Tibial nerve (tissue), 4 donors: ENCODE measurements around the gene HOXB8. TPM values are rescaled to one million over a fixed set of nuclear protein-coding genes. Genes with fewer than 3 reads are reported as not detected.
A peak's percentile ranks its signal among the peaks of the same experiment; 100 is the strongest.

ENCODE experiments used
- DNase-seq, 2 donors: peaks; one replicate each; pipeline ENCODE4 v3.0.0-alpha.2; 2019; ENCODE audit warnings: low spot score in 2 of 2
- H3K27ac ChIP-seq, 4 donors: fragments of 200-600 bp; sonication (generic) in 3 of 4; one replicate each; pipeline ENCODE4 v1.5.1; 2017 to 2019; ENCODE audit warnings: mild to moderate bottlenecking in 1 of 4
- H3K27me3 ChIP-seq, 2 donors: fragments of 200-600 bp; sonication (generic) in 1 of 2; one replicate each; pipeline versions ENCODE4 v1.5.1 to v1.6.0; 2017 to 2019
- H3K36me3 ChIP-seq, 3 donors: fragments of 200-600 bp; sonication (generic); one replicate each; pipeline ENCODE4 v1.5.1; 2018 to 2019
- H3K4me1 ChIP-seq, 4 donors: fragments of 200-600 bp; sonication (generic) in 3 of 4; one replicate each; pipeline ENCODE4 v1.5.1; 2017 to 2019
- H3K4me3 ChIP-seq, 4 donors: fragments of 200-600 bp; sonication (generic) in 3 of 4; one replicate each; pipeline ENCODE4 v1.5.1; 2017 to 2019; ENCODE audit warnings: mild to moderate bottlenecking in 1 of 4, moderate library complexity in 1 of 4
- H3K9me3 ChIP-seq, 4 donors: fragments of 200-600 bp; sonication (generic) in 3 of 4; one replicate each; pipeline ENCODE4 v1.5.1; 2017 to 2019
- CTCF ChIP-seq, 5 experiments: fragments of 200-600 bp in 3 of 5; fragments of 450-650 bp in 2 of 5; sonication (generic) in 3 of 5; IDR thresholded peaks; one replicate each; pipeline ENCODE4 v1.5.1; 2016 to 2019; ENCODE audit warnings: antibody characterized with exemption in 5 of 5, mild to moderate bottlenecking in 3 of 5, moderate library complexity in 2 of 5
- EP300 ChIP-seq, 2 donors: sonication (generic); formaldehyde crosslinking; IDR thresholded peaks; one replicate each; pipeline ENCODE4 v1.6.1; 2017; ENCODE audit warnings: antibody characterized with exemption in 2 of 2, mild to moderate bottlenecking in 1 of 2
- POLR2A ChIP-seq, 2 donors: fragments of 450-650 bp; IDR thresholded peaks; one replicate each; pipeline ENCODE4 v1.6.1; 2017; ENCODE audit warnings: antibody characterized with exemption in 2 of 2, mild to moderate bottlenecking in 2 of 2, moderate library complexity in 2 of 2
- WGBS, 2 donors: methylation state at CpG; one replicate each; pipeline ENCODE4 v1.1.5; 2018; 5-methylcytosine and 5-hydroxymethylcytosine counted together
- total RNA-seq, 4 donors: library from RNA; depleted of rRNA; stranded (reverse); fragments of >200 nt; gene quantifications; one replicate each; pipeline ENCODE4 v1.1.0, GENCODE V29; 2016

The HOXB8 gene
- total RNA-seq = under 1 TPM in 2 of 4 donors, not detected in 2; 0.66 to 0.90 TPM

GRCh38 chr17:48615047-48615962 is at the start of gene HOXB8:
HOXB8 (minus strand) TSS chr17:48615292; CDS start chr17:48614704, 588 bp downstream.
- no peaks in the 10 kb centered on the region for H3K36me3 ChIP-seq
- DNase-seq = no peak
- H3K27me3 ChIP-seq = peaks cover 5 to 98% of the 10 kb centered on the region in 2 donors
- H3K9me3 ChIP-seq = no peaks in the 10 kb centered on the region
- peak within 1 kb of the TSS in 3 of 4 donors; percentile 21 to 71 (median 57) for H3K4me3 ChIP-seq
- TF ChIP-seq EP300 (IDR thresholded peaks at IDR 0.05) = no peak
- TF ChIP-seq POLR2A (IDR thresholded peaks at IDR 0.05) = no peak
- no peak for TF ChIP-seq CTCF (IDR thresholded peaks at IDR 0.05)
- peak within 1 kb of the TSS in 2 of 4 donors; percentile 32 to 86 for H3K27ac ChIP-seq
- H3K4me1 ChIP-seq = peaks cover 0 to 69% (median 17%) of the 10 kb centered on the region in 4 donors
- WGBS, 2 donors = 18 to 20% methylated on average over 40 to 41 of the region's 41 CpGs

DNA sequence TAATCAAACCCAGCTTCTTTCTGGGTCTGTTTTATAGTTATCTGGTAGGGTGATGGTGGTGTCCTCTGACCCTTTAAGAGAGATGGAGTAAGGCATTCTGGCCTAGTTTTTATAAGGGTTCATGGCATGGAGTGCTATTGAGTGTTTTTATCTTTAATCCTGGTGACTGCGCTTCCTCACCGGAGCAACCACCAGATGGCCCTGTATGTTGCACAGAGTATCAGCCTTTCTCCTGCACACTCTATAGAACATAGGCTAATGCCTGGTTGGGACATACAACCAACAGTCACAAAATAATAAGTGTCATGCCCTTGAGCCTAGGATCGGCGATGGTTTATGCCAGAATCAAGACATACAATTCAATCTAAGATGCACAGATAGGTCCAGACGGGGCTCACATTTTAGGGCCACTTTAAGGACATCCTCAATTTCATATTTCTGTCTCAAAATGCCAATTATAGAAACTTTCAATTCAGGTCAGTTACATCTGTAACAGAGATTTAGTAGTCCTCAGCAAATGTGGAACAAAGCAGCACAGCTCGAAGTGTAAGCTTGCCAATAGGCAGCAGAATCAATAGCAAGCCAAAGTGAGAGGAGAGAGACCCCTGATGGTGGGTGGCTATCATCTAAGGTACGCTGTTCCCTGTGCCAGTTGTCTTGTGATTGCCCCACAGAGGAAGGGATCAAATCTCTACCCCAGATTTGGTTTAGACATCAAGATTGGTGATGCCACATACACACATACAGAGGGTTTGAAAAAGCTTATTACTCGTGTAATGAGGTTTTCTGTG is 48.2 kb upstream of the HOXB8 start:
- no peak for DNase-seq
- Histone ChIP-seq H3K27ac (no peak overlapping the region), H3K4me3 (no peak overlapping the region), H3K36me3 (no peaks in the 10 kb centered on the region), H3K9me3 (no peaks in the 10 kb centered on the region), H3K27me3 (peaks cover 0 to 46% of the 10 kb centered on the region in 2 donors), H3K4me1 (no peaks in the 10 kb centered on the region)
- 69 to 83% methylated on average over 8 of the region's 8 CpGs for WGBS, 2 donors
- TF ChIP-seq EP300 (IDR thresholded peaks at IDR 0.05) = no peak
- no peak for TF ChIP-seq CTCF (IDR thresholded peaks at IDR 0.05)
- TF ChIP-seq POLR2A (IDR thresholded peaks at IDR 0.05) = no peak

DNA sequence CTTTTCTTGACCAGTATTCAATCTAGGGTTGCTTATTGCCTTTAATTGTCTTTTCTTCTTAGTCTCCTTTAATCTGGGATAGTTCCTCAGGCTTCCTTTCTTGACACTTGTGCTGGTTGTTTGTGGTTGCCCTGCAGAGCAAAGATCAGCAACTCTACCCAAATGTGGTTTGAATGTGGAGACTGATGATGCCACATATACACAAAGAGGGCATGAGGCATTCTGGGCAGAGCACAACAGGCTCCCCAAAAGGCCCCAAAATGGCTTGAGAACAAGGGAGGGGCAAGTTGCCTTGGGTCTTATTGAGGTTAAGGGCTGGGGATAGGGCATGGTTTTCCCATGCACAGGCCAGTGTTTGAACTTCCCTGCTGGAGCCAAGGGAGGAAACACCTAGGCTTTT is 40.8 kb upstream of the HOXB8 start:
- no peak overlapping the region for H3K27ac ChIP-seq
- no peaks in the 10 kb centered on the region for H3K36me3 ChIP-seq
- DNase-seq = no peak
- H3K4me3 ChIP-seq = no peak overlapping the region
- H3K9me3 ChIP-seq = no peaks in the 10 kb centered on the region
- TF ChIP-seq EP300 (IDR thresholded peaks at IDR 0.05) (no peak), POLR2A (IDR thresholded peaks at IDR 0.05) (no peak), CTCF (IDR thresholded peaks at IDR 0.05) (no peak)
- H3K27me3 ChIP-seq = peaks cover 0 to 24% of the 10 kb centered on the region in 2 donors
- no peaks in the 10 kb centered on the region for H3K4me1 ChIP-seq

- Histone ChIP-seq H3K36me3 (no peaks in the 10 kb centered on the region), H3K27me3 (peaks cover 0 to 72% of the 10 kb centered on the region in 2 donors), H3K4me3 (no peak overlapping the region), H3K9me3 (no peaks in the 10 kb centered on the region), H3K27ac (no peak overlapping the region), H3K4me1 (peaks cover 0 to 17% (median 4%) of the 10 kb centered on the region in 4 donors)
- 81 to 89% methylated on average over 1 of the region's 1 CpG for WGBS, 2 donors
- no peak for DNase-seq
- TF ChIP-seq EP300 (IDR thresholded peaks at IDR 0.05) (no peak), CTCF (IDR thresholded peaks at IDR 0.05) (no peak), POLR2A (IDR thresholded peaks at IDR 0.05) (no peak)
Observed at GRCh38 chr17:48649741-48650140, 34.6 kb upstream of the HOXB8 start.

- Histone ChIP-seq H3K36me3 (no peaks in the 10 kb centered on the region), H3K27ac (peak overlapping the region in 1 of 4 donors; percentile 70), H3K4me3 (peak overlapping the region in 1 of 4 donors; percentile 34), H3K9me3 (no peaks in the 10 kb centered on the region), H3K27me3 (peaks cover 0 to 86% of the 10 kb centered on the region in 2 donors), H3K4me1 (peaks cover 0 to 17% (median 4%) of the 10 kb centered on the region in 4 donors)
- no peak for DNase-seq
- TF ChIP-seq EP300 (IDR thresholded peaks at IDR 0.05) (no peak), POLR2A (IDR thresholded peaks at IDR 0.05) (no peak), CTCF (IDR thresholded peaks at IDR 0.05) (no peak)
- WGBS, 2 donors = 74 to 81% methylated on average over 1 of the region's 1 CpG
Observed at GRCh38 chr17:48647963-48648245, 32.8 kb upstream of the HOXB8 start.
